ENCODE results near the gene EIF4G1. TPM values are rescaled to one million over a fixed set of nuclear protein-coding genes. Genes with fewer than 3 reads are reported as not detected.

The EIF4G1 gene
- total RNA-seq, 1 donor from 2014 or later: 381 TPM

- H3K36me3 ChIP-seq (ENCODE audit: control insufficient read depth, insufficient read depth, low read length): peaks cover 1% of the 10 kb centered on the region
- no peak for DNase-seq (ENCODE audit: low read depth)
- H3K4me3 ChIP-seq (ENCODE audit: low read depth, low read length): no peak overlapping the region
- TF ChIP-seq CTCF (IDR thresholded peaks at IDR 0.05; ENCODE audit: insufficient read depth, low read length, poor library complexity, severe bottlenecking): no peak
- H3K27me3 ChIP-seq (ENCODE audit: control insufficient read depth, insufficient read depth, low read length): no peaks in the 10 kb centered on the region
Measured at GRCh38 chr3:184355261-184356040, 41.0 kb downstream of the EIF4G1 start.

DNA sequence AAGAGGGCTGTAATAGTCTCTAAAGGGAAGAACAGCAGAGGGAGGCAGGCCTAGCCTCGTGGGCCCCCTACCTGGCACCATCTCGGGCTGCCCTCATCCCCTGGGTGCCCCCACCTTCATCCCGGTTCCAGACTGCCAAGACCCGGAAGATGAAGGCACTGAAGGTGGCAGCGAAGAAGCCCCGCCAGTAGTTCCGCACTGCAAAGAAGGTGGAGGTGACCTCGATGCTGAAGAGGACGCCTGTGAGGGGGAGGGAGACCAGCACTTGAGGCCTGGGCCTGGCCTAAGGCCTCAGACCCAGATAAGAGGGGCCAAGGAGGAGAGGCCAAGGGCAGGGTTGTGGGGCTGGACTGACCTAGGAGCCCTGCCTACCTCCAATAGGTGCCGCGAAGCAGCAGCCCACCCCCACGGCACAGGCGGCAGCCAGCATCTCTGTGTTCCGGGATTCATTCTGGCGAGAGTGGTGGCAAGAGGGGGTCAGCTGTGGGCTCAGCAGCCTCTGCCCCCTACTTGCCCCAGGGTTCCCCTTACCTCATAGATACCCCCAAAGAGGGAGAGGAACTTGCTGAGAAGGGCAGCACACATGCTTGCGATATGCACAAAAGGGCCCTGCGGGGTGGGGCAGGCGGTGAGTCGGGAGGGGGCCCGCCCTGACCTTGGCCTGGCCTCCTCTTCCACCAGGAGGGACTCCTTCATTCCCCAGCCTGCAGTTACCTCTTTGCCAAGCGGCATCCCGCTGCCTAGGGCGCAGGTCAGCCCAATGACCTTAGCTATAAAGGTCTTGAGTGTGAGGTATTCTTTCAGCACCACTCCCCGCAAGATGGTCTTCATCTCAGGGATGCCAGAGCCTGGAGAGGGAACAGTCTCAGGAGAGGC, 43.1 kb downstream of the EIF4G1 start:
- Histone ChIP-seq H3K4me3 (ENCODE audit: low read depth, low read length) (no peak overlapping the region), H3K27me3 (ENCODE audit: control insufficient read depth, insufficient read depth, low read length) (no peaks in the 10 kb centered on the region), H3K36me3 (ENCODE audit: control insufficient read depth, insufficient read depth, low read length) (no peaks in the 10 kb centered on the region)
- no peak for TF ChIP-seq CTCF (IDR thresholded peaks at IDR 0.05; ENCODE audit: insufficient read depth, low read length, poor library complexity, severe bottlenecking)
- DNase-seq (ENCODE audit: low read depth): no peak

DNA sequence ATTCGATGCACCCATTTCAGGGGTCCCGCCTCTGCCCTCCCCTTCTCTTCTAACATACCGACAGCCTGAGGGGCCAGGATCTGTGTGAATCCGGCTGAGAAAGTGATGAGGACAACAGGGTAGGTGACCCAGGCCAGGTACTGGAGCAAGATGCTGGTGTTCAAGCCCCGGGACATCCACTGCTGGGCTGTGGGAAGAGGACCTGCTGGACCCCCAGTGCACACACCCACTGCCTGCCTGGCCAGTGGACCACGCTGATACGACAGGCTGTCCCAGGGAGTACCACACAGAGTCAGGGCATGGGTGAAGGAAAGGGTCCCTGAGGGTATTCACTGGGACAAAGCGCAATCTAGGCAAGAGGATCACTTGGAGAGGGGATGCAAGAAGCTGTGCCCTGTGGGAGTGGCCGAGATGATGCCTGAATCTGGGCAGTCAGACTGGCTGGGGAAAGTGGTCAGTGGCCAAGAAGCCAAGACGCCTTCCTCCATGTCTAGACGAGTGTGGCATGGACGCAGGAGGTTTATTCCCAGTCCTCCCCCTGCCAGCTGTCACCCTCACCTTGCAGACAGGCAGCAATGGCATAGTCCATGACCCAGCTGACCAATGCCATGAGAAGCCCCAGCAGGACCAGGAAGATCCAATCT, 43.8 kb downstream of the EIF4G1 start:
- Histone ChIP-seq H3K36me3 (ENCODE audit: control insufficient read depth, insufficient read depth, low read length) (no peaks in the 10 kb centered on the region), H3K27me3 (ENCODE audit: control insufficient read depth, insufficient read depth, low read length) (no peaks in the 10 kb centered on the region), H3K4me3 (ENCODE audit: low read depth, low read length) (no peak overlapping the region)
- no peak for TF ChIP-seq CTCF (IDR thresholded peaks at IDR 0.05; ENCODE audit: insufficient read depth, low read length, poor library complexity, severe bottlenecking)
- no peak for DNase-seq (ENCODE audit: low read depth)

GRCh38 chr3:184358921-184359350, 44.5 kb downstream of the EIF4G1 start:
- Histone ChIP-seq H3K27me3 (ENCODE audit: control insufficient read depth, insufficient read depth, low read length) (no peaks in the 10 kb centered on the region), H3K4me3 (ENCODE audit: low read depth, low read length) (no peak overlapping the region), H3K36me3 (ENCODE audit: control insufficient read depth, insufficient read depth, low read length) (no peaks in the 10 kb centered on the region)
- no peak for DNase-seq (ENCODE audit: low read depth)
- TF ChIP-seq CTCF (IDR thresholded peaks at IDR 0.05; ENCODE audit: insufficient read depth, low read length, poor library complexity, severe bottlenecking): no peak

- no peak for TF ChIP-seq CTCF (IDR thresholded peaks at IDR 0.05; ENCODE audit: insufficient read depth, low read length, poor library complexity, severe bottlenecking)
- no peaks in the 10 kb centered on the region for H3K27me3 ChIP-seq (ENCODE audit: control insufficient read depth, insufficient read depth, low read length)
- no peak overlapping the region for H3K4me3 ChIP-seq (ENCODE audit: low read depth, low read length)
- H3K36me3 ChIP-seq (ENCODE audit: control insufficient read depth, insufficient read depth, low read length): no peaks in the 10 kb centered on the region
- DNase-seq (ENCODE audit: low read depth): no peak
Measured at GRCh38 chr3:184359610-184360009, 45.2 kb downstream of the EIF4G1 start.
